COLO668 (cell line): ENCODE data around the gene IGSF23.
"Not testable (repeated sequence)": the region's sequence is repeated elsewhere in the genome, so short reads cannot be mapped to it uniquely, and the experiment has no call there.

Source experiments
- DNase-seq: peaks from one replicate; lab custom pipeline; 2025; ENCODE audit not compliant: unreplicated experiment; lab: John Stamatoyannopoulos, UW

The IGSF23 gene

GRCh38 chr19:44663996-44664395 lies 50.6 kb downstream of the IGSF23 start:
- DNase-seq = no peak

DNA sequence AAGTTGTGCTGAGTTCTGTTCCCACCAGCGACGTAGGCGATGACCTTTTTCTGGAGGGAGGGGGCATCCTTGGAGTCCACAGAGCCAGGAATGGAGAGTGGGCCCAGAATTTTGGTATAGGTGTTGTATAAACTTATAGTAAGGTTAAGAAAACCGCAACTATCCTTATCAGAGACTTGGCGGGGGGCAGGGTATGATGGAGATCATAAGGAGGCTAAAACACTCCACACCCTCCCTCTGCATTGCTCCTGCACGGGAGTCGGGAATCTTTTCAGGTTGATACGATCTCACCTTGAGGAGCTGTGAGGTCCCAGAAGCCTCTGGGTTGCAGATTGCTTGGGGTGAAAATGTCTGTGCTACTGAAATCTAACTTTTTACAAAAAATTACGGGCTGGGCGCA lies 51.6 kb downstream of the IGSF23 start:
- DNase-seq = no peak

DNA sequence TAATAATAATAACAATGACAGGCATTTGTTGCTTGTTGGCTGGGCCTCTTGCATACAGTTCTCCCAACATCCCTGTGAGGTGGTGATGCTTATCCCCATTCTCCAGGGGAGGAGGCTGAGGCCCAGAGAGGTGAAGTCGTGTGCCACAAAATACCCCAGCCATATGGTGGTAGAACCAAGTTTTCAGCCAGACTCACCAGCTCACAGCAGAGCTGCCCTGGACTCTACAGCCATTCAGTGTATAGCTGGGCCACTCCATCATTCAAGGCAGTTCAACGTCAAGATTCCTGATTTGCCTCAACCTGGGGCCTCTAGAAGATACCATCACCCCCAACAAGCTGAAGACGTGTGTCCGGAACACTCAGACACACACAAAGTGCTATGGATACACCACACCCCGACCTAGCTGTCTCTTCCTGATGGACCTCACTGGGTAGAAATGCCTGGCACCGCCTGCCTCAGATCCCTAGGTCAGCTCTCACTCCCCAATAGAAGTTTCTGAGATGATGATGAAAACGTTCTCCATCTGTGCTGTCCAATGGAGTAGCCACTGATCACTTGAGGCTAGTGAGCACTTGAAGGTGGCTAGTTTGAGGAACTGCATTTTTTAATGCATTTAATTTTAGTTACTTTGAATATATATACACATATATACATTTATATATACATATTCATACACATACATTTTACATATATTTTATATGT lies 53.6 kb downstream of the IGSF23 start:
- DNase-seq = no peak

- no peak for DNase-seq
Measured at GRCh38 chr19:44668985-44669764, 55.8 kb downstream of the IGSF23 start.

DNA sequence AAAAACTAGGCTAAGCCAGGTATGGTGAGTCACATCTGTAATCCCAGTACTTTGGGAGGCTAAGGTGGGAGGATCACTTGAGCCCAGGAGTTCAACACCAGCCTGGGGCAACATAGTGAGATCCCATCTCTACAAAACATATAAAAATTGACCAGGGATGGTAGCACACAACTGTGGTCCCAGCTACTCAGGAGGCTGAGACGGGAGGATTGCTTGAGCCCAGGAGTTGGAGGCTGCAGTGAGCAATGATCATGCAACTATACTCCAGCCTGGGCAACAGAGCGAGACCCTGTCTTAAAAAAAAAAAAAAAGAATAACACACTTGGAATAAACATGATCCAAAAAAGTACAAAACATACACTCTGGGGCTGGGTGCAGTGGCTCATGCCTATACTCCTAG lies 56.7 kb downstream of the IGSF23 start:
- DNase-seq = not testable (repeated sequence)

- DNase-seq = no peak
Measured at GRCh38 chr19:44671400-44671799, 58.0 kb downstream of the IGSF23 start, which contains the start of gene CEACAM19. TSS of gene CEACAM19 (plus strand) at chr19:44671482. CDS start at chr19:44671932, 450 bp downstream.

DNA sequence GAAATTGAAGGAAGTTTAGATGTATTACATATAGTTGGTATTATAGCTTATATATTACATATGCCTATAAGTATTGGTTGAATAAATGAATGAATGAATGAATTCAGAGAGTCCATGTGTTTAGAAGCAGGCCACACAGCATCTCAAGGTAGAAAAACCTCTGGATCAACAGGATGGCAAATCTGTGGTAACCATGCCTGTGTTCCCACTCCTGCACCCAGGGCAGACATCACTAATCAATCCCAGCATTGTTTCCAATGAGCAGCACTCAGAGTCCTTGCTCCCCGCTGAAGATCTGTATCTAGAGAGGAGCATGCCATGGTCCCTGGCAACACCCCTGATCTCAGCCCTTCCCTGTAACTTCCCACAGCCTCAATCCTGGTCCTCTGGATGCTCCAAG lies 58.9 kb downstream of the IGSF23 start:
- no peak for DNase-seq

- DNase-seq = no peak
Measured at GRCh38 chr19:44673510-44673909, 60.1 kb downstream of the IGSF23 start.

- DNase-seq = no peak
Measured at GRCh38 chr19:44675521-44675920, 62.2 kb downstream of the IGSF23 start.

DNA sequence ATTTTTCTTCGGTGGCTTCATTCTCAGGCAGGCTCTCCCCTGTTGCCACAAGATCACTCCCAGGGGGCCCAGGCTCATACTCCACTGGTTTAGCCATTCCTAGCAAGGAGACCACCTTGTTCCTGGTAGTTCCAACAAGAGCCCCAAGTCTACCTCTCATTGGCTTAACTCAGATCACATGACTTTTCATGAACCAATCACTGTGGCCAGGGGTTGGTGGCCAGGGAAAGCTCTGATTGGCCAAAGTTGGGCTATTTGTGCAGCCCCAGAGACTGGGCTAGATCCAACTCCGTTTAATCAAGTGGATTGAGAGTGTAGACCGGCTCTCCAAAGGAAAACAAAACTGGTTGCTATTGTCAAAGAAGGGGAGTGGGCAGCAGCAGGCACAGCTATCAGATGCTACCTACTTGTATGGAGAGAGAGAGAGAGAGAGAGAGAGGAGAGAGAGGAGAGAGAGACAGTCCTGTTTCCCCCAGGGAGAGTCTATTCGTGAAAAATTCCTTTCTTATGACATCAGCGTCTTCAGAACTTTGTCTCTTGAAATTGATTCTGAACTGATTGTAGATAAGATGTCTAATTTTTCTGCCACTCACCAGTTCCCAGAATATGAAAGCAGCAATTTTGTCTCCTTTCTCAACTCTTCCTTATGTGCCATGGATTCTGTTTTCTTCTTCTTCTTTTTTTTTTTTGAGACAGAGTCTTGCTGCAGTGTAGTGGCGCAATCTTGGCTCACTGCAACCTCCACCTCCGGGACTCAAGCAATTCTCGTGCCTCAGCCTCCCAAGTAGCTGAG lies 63.9 kb downstream of the IGSF23 start:
- DNase-seq = no peak

DNA sequence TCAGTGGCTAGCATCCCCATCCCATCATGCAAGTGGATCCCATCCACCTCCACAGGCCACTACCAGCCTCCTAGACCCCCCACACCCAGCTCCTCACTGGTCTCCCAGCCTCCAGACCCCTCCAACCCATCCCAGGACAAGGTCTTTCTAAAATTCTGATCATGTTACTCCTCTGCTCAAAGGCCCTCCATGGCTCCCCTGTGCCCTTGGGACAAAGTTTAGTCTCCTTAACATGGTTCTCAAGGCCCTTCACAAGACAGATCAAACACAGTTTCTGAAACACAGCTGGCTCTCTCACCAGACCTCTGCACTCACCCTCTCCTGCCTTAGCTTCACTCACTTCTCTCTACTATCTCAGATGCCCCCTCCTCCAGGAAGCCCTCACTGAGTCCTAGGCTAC lies 67.2 kb downstream of the IGSF23 start:
- no peak for DNase-seq

GRCh38 chr19:44681992-44682790 lies 68.8 kb downstream of the IGSF23 start:
- DNase-seq = no peak

DNA sequence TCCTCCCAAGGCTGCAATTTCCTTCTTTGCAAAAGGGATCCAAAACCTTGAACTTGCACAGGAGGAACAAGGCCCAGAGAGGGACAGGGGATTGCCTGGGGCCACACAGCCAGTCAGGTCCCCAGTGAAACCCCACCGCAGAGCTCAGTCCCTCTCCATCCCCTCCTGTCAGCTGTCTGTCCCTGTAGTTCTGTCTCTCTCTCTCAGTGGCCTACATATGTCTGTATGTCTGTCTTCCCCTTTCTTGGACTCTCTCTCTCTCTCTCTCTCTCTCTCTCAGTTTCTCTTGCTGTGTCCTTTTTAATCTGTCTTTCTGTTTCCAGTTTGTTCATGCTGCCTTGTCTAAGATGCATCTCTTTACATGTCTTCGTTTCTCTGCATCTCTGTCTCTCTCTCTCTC lies 69.4 kb downstream of the IGSF23 start:
- no peak for DNase-seq

DNA sequence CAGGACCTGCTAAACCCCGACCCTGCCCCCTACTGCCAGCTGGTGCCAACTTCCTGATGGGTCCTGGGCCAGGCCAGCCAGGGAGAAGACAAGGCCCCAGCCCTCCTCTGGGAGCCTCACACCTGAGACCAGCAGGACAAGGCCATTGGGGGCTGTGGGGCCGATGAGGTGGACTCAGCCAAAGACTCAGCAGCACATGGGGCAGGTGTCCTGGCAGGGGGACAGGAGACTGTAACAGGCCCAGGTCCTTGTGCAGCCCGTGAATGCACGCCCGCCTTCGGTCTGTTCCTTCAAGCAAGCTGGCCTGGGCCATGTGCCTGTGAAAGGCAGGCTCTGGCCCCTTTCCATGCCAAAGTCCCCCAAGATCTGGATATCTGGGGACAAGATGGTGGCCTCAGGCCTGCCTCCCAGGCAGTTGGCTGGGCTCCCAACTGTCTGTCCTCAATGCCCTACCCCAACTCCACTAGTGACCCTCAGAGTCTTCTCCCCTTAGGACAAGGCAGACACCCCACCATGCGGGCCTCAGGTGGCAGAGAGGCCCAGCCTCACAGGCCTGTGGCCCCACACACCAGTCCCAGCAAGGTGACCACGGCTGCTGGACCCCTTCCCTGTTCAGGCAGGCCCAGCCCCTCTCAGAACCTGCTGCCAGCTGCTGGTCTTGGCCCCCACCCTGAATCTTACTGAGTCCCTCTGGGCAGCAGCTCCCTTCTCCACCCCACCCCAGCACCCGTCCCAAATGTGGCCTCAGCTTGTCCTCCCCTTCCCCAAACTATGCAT lies 70.3 kb downstream of the IGSF23 start:
- no peak for DNase-seq

GRCh38 chr19:44684396-44684795 lies 71.0 kb downstream of the IGSF23 start:
- DNase-seq = not testable (repeated sequence)

GRCh38 chr19:44684892-44685863 lies 71.8 kb downstream of the IGSF23 start:
- no peak for DNase-seq

GRCh38 chr19:44685877-44686276 lies 72.5 kb downstream of the IGSF23 start:
- DNase-seq = no peak
